MM.1S (cell line): ENCODE results near the gene GAP43.

Experiments
- DNase-seq: peaks from one replicate; pipeline ENCODE4 v3.0.0-alpha.2; 2015
- H2AFZ ChIP-seq: fragments of 300-600 bp; sonication (generic); 2 replicates; pipeline ENCODE4 v1.6.0; 2016; ENCODE audit warnings: antibody characterized with exemption, low read length
- H3F3A ChIP-seq: fragments of 300-600 bp; sonication (generic); 2 replicates; pipeline ENCODE4 v1.6.1; 2016; ENCODE audit warnings: mild to moderate bottlenecking, antibody characterized with exemption, low read length, moderate library complexity, mixed read lengths; ENCODE audit not compliant: insufficient read depth
- H3K27ac ChIP-seq: fragments of 300-600 bp; sonication (generic); 2 replicates; pipeline ENCODE4 v1.5.1; 2016; ENCODE audit warnings: mild to moderate bottlenecking, low read length
- H3K27me3 ChIP-seq: fragments of 300-600 bp; sonication (generic); replicated peaks from 2 replicates; pipeline ENCODE4 v1.6.0; 2016; ENCODE audit warnings: low read length; ENCODE audit not compliant: insufficient read depth
- H3K36me3 ChIP-seq: fragments of 300-600 bp; sonication (generic); replicated peaks from 2 replicates; pipeline ENCODE4 v1.6.1; 2016; ENCODE audit warnings: mild to moderate bottlenecking, low read length, mixed read lengths; ENCODE audit not compliant: insufficient read depth
- H3K4me1 ChIP-seq: fragments of 300-600 bp; sonication (generic); 2 replicates; pipeline ENCODE4 v1.6.1; 2016; ENCODE audit warnings: low read length, mixed read lengths
- H3K4me2 ChIP-seq: fragments of 300-600 bp; sonication (generic); 2 replicates; pipeline ENCODE4 v1.6.0; 2016; ENCODE audit warnings: low read depth, low read length
- H3K4me3 ChIP-seq: fragments of 300-600 bp; sonication (generic); 2 replicates; pipeline ENCODE4 v1.5.1; 2016; ENCODE audit warnings: low read length, mixed read lengths
- H3K79me2 ChIP-seq: fragments of 300-600 bp; sonication (generic); 2 replicates; pipeline ENCODE4 v1.6.1; 2016; ENCODE audit warnings: mixed run types, low read length, mixed read lengths
- H3K9ac ChIP-seq: fragments of 300-600 bp; sonication (generic); 2 replicates; pipeline ENCODE4 v1.6.1; 2016; ENCODE audit warnings: low read length, mixed read lengths
- H3K9me2 ChIP-seq: fragments of 300-600 bp; sonication (generic); replicated peaks from 2 replicates; pipeline ENCODE4 v1.6.1; 2016; ENCODE audit warnings: mild to moderate bottlenecking, low read length, mixed read lengths; ENCODE audit not compliant: insufficient read depth
- H3K9me3 ChIP-seq: fragments of 300-600 bp; sonication (generic); replicated peaks from 2 replicates; pipeline ENCODE4 v1.6.1; 2016; ENCODE audit warnings: mild to moderate bottlenecking, low read length, mixed read lengths; ENCODE audit not compliant: insufficient read depth
- H4K20me1 ChIP-seq: fragments of 300-600 bp; sonication (generic); 2 replicates; pipeline ENCODE4 v1.6.1; 2016; ENCODE audit warnings: mild to moderate bottlenecking, low read length, moderate library complexity, mixed read lengths; ENCODE audit not compliant: insufficient read depth
- CTCF ChIP-seq: fragments of 300-600 bp; sonication (generic); IDR thresholded peaks from 2 replicates; pipeline ENCODE4 v1.5.1; 2016; ENCODE audit warnings: antibody characterized with exemption, low read length, mixed read lengths
- EZH2 ChIP-seq: fragments of 300-600 bp; sonication (generic); optimal IDR thresholded peaks from 2 replicates; pipeline ENCODE3; 2017; ENCODE audit warnings: low read depth, mild to moderate bottlenecking, antibody characterized with exemption, low read length, mixed read lengths
- EZH2phosphoT487 ChIP-seq: fragments of 300-600 bp; sonication (generic); IDR thresholded peaks from 2 replicates; pipeline ENCODE4 v1.6.1; 2018; ENCODE audit warnings: antibody characterized with exemption, low read length

GAP43 gene

GRCh38 chr3:115658337-115659181 is 35.2 kb downstream of the GAP43 start:
- Histone ChIP-seq H4K20me1 (no peaks in the 10 kb centered on the region), H3K4me3 (peak overlapping the region; percentile 85), H3K27me3 (no peaks in the 10 kb centered on the region), H3K27ac (peak overlapping the region; percentile 95), H2AFZ (peak overlapping the region; percentile 93), H3K9me3 (no peaks in the 10 kb centered on the region), H3K79me2 (no peaks in the 10 kb centered on the region), H3K4me1 (peaks cover 11% of the 10 kb centered on the region; the same call in 1 of the 2 replicates), H3K9ac (peak overlapping the region; percentile 93), H3K4me2 (peak overlapping the region; percentile 90), H3F3A (peaks cover 24% of the 10 kb centered on the region), H3K36me3 (no peaks in the 10 kb centered on the region), H3K9me2 (no peaks in the 10 kb centered on the region)
- TF ChIP-seq EZH2phosphoT487 (no peak), EZH2 (no peak), CTCF (no peak)
- peak; percentile 78 for DNase-seq

DNA sequence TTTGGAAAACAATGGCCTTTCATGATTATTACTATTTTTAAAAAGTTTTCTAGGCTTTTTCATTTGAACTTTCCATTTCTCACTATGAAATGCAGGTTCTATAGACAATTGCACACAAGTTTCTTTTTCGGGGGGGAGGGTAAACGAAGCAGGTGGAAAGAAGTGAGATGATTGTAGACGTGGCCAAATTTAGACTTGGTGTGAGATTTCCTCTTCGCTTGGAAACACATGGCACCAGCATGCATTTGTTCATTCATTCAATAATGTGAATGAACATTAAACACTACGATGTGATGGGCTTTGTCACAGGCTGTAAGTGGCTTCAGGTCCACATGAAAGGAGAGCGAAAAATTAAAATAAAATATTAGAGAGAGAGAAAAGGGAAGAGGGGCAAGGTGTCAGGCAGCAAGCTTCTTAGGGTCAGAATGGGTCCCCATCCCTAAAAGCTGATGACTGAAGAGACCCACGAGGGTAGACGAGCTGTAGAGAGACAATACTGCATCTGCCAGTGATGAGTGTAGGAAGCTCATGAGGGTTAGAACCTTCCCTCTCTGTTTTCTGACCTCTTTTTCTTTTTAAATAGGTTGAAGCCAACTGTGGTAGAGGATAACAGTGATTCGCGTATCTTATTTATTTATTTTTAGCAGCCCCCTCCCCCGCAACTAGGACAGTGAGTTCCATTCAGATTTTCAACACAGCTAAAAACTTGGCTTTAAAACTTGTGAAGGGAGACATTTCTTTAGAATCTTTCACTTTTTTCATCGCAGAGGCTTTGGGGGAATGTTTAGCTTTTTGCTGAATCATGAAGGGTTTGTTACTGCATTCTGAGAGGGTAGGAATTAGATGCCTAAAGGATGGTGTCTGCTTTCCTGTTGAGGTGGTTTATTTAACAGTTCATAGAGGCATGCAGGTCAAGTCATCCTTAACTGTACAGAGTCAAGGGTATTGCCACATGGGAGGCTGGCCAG is 36.2 kb downstream of the GAP43 start:
- H3K9me3 ChIP-seq = no peaks in the 10 kb centered on the region
- no peaks in the 10 kb centered on the region for H3K79me2 ChIP-seq
- no peaks in the 10 kb centered on the region for H3K9me2 ChIP-seq
- no peaks in the 10 kb centered on the region for H3K36me3 ChIP-seq
- no peaks in the 10 kb centered on the region for H4K20me1 ChIP-seq
- H3K27me3 ChIP-seq = no peaks in the 10 kb centered on the region
- TF ChIP-seq EZH2 = no peak
- TF ChIP-seq EZH2phosphoT487 = no peak
- peaks cover 11% of the 10 kb centered on the region; the same call in 1 of the 2 replicates for H3K4me1 ChIP-seq
- H3K9ac ChIP-seq = peak overlapping the region; percentile 93
- H3F3A ChIP-seq = peaks cover 24% of the 10 kb centered on the region
- H3K4me2 ChIP-seq = peak overlapping the region; percentile 90
- H3K27ac ChIP-seq = peak overlapping the region; percentile 95; the same call in 1 of the 2 replicates
- peak; percentile 62 for DNase-seq
- H2AFZ ChIP-seq = peak overlapping the region; percentile 93
- peak overlapping the region; percentile 85 for H3K4me3 ChIP-seq

GRCh38 chr3:115660646-115661337 is 37.5 kb downstream of the GAP43 start:
- DNase-seq = no peak
- H3K9me2 ChIP-seq = no peaks in the 10 kb centered on the region
- no peak overlapping the region for H3K27ac ChIP-seq
- TF ChIP-seq EZH2phosphoT487 (no peak), EZH2 (no peak), CTCF (no peak)
- H3K4me2 ChIP-seq = no peak overlapping the region
- H3K79me2 ChIP-seq = no peaks in the 10 kb centered on the region
- H3K4me1 ChIP-seq = peaks cover 11% of the 10 kb centered on the region; the same call in 1 of the 2 replicates
- no peak overlapping the region for H2AFZ ChIP-seq
- H3K4me3 ChIP-seq = no peak overlapping the region
- no peak overlapping the region for H3K9ac ChIP-seq
- H3K27me3 ChIP-seq = no peaks in the 10 kb centered on the region
- H3K36me3 ChIP-seq = no peaks in the 10 kb centered on the region
- no peaks in the 10 kb centered on the region for H4K20me1 ChIP-seq
- H3F3A ChIP-seq = peaks cover 24% of the 10 kb centered on the region
- H3K9me3 ChIP-seq = no peaks in the 10 kb centered on the region
